Activated CD4-positive, alpha-beta T cell treated with anti-CD3 and anti-CD28 coated beads, Interleukin-2, Interleukin-4, amounts not matched to agents 100 ng/mL and 50 ng/mL, durations not matched to agents 16 hours and 8 hours (primary cell): Measurements from ENCODE around the gene SELENON.

Experiments used
- DNase-seq: peaks from one replicate; pipeline ENCODE4 v3.0.0-alpha.2; 2020; ENCODE audit warnings: low spot score

Gene SELENON

GRCh38 chr1:25810341-25811299 is 10.6 kb downstream of the SELENON start:
- DNase-seq: peak; percentile 73

- no peak for DNase-seq
These were observed 11.5 kb downstream of the SELENON start for GRCh38 chr1:25811384-25812082.

GRCh38 chr1:25813071-25813733 is 13.2 kb downstream of the SELENON start:
- no peak for DNase-seq

GRCh38 chr1:25813734-25814471 is 13.9 kb downstream of the SELENON start:
- DNase-seq: no peak

- DNase-seq: no peak
These were observed 14.6 kb downstream of the SELENON start for GRCh38 chr1:25814549-25815087.

- DNase-seq: no peak
These were observed 15.5 kb downstream of the SELENON start for GRCh38 chr1:25815208-25816111.

GRCh38 chr1:25816112-25816718 is 16.2 kb downstream of the SELENON start:
- no peak for DNase-seq

- DNase-seq: no peak
These were observed 18.0 kb downstream of the SELENON start for GRCh38 chr1:25817840-25818501.

- DNase-seq: no peak
These were observed 18.6 kb downstream of the SELENON start for GRCh38 chr1:25818569-25818968.

GRCh38 chr1:25819491-25820246 is 19.7 kb downstream of the SELENON start, which contains the start of gene MTFR1L:
MTFR1L (plus strand) TSS chr1:25819954; CDS start chr1:25823105, 3,151 bp downstream.
- DNase-seq: peak; percentile 90

GRCh38 chr1:25820247-25821111 is 20.5 kb downstream of the SELENON start:
- peak; percentile 70 for DNase-seq

GRCh38 chr1:25821112-25821476 is 21.1 kb downstream of the SELENON start:
- DNase-seq: no peak

- no peak for DNase-seq
These were observed 21.7 kb downstream of the SELENON start for GRCh38 chr1:25821630-25822091.

- DNase-seq: no peak
These were observed 25.6 kb downstream of the SELENON start for GRCh38 chr1:25825605-25826004.

- no peak for DNase-seq
These were observed 26.6 kb downstream of the SELENON start for GRCh38 chr1:25826571-25826970.

- no peak for DNase-seq
These were observed 28.5 kb downstream of the SELENON start for GRCh38 chr1:25828491-25828890.

- DNase-seq: no peak
These were observed 29.1 kb downstream of the SELENON start for GRCh38 chr1:25829046-25829445.
